Ascending aorta (tissue), 2 donors: ENCODE measurements around the gene MED27. TPM values are rescaled to one million over a fixed set of nuclear protein-coding genes. Genes with fewer than 3 reads are reported as not detected.

Experiments used
- DNase-seq, 2 donors: peaks; one replicate each; pipeline ENCODE4 v3.0.0-alpha.2; 2019; ENCODE audit warnings: low spot score in 2 of 2
- H3K27ac ChIP-seq, 2 donors: fragments of 200-600 bp; sonication (generic); one replicate each; pipeline ENCODE4 v1.5.1; 2016 to 2017; ENCODE audit warnings: mild to moderate bottlenecking in 1 of 2
- H3K27me3 ChIP-seq: fragments of 200-600 bp; sonication (generic); one replicate; pipeline ENCODE4 v1.5.1; 2017
- H3K36me3 ChIP-seq, 2 donors: fragments of 200-600 bp; sonication (generic); one replicate each; pipeline ENCODE4 v1.5.1; 2016
- H3K4me1 ChIP-seq, 2 donors: fragments of 200-600 bp; sonication (generic); one replicate each; pipeline ENCODE4 v1.5.1; 2016 to 2017; ENCODE audit warnings: mild to moderate bottlenecking in 1 of 2
- H3K4me3 ChIP-seq, 2 donors: fragments of 200-600 bp; sonication (generic); one replicate each; pipeline ENCODE4 v1.5.1; 2016 to 2017; ENCODE audit warnings: mild to moderate bottlenecking in 1 of 2
- H3K9me3 ChIP-seq, 2 donors: fragments of 200-600 bp; sonication (generic); one replicate each; pipeline ENCODE4 v1.5.1; 2016
- intact Hi-C: fragments of 100-400 bp; cut with DNase I; formaldehyde crosslinking; loops from one replicate; pipeline ENCODE4 v1.15.1; 2023
- total RNA-seq: library from RNA; depleted of rRNA; stranded (reverse); fragments of >200 nt; gene quantifications from one replicate; pipeline ENCODE4 v1.1.0, GENCODE V29; 2016
- TF ChIP-seq, protein P1 (sequence below), 3 experiments: fragments of 200-600 bp in 2 of 3; fragments of 450-650 bp in 1 of 3; sonication (generic) in 2 of 3; IDR thresholded peaks; one replicate each; pipeline ENCODE4 v1.5.1; 2016 to 2019; ENCODE audit warnings: antibody characterized with exemption in 3 of 3, mild to moderate bottlenecking in 1 of 3, moderate library complexity in 1 of 3

Gene MED27
- total RNA-seq, 1 donor from 2014 or later, result 19.4 TPM

DNA sequence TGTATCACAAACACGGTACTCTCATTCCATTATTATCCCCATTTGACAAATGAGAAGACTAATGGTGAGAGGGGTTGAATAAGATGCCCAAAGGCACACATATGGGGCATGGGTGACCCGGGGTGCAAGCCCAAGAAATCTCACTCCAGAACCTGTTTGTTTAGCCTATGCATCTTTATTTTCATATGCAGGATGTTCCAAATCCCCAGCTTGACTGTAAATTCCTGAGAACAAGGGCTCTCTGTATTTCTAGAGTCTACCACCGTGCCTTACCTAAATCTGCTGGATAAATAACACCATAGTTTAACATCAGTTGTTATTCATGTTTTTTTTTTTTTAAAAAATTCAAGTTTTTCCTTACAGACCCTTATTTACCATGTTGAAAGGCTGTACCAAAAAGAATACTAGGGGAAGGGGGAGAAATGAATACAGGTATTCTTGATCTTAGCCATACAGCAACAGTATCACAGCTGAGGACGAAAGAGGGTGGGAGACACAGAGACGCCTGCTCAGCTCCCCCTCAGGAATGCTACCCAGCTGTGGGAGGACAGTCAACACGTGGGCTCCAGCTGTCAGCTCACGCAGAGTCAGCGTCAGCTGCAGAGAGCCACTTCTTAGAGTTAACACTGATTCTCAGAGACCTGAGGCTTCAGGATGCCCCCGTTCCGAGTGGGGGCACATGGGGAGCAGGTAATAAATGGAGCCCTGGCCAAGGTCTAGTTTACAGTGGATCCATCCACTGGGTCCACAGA, 86.6 kb downstream of the MED27 start:
- Histone ChIP-seq H3K36me3 (peaks cover 0 to 5% of the 10 kb centered on the region in 2 donors), H3K27ac (no peak overlapping the region), H3K27me3 (no peaks in the 10 kb centered on the region), H3K9me3 (no peaks in the 10 kb centered on the region), H3K4me3 (no peak overlapping the region), H3K4me1 (peaks cover 0 to 3% of the 10 kb centered on the region in 2 donors)
- TF ChIP-seq, protein P1, sequence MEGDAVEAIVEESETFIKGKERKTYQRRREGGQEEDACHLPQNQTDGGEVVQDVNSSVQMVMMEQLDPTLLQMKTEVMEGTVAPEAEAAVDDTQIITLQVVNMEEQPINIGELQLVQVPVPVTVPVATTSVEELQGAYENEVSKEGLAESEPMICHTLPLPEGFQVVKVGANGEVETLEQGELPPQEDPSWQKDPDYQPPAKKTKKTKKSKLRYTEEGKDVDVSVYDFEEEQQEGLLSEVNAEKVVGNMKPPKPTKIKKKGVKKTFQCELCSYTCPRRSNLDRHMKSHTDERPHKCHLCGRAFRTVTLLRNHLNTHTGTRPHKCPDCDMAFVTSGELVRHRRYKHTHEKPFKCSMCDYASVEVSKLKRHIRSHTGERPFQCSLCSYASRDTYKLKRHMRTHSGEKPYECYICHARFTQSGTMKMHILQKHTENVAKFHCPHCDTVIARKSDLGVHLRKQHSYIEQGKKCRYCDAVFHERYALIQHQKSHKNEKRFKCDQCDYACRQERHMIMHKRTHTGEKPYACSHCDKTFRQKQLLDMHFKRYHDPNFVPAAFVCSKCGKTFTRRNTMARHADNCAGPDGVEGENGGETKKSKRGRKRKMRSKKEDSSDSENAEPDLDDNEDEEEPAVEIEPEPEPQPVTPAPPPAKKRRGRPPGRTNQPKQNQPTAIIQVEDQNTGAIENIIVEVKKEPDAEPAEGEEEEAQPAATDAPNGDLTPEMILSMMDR (IDR thresholded peaks at IDR 0.05), result no peak
- no peak for DNase-seq
- intact Hi-C loops, result no loop called here

DNA sequence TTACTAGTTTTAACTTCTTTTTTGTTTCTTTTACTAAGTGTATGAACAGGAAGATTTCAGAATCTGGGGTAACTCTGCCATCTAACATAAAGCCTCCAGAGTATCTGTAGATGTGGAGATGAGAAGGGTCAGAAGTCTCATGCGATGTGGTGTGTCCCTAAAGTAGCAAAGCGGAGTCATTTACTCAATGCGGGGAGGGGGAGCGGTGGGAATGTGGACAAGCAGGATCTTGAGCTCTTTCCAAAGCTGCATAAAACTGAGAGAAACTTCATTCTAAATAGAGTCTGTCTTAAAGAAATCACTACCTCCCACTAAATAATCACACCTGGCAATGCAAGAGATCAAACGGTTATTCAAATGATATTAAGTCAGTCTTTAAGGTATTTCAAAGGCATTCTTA, 92.4 kb downstream of the MED27 start:
- no peak for DNase-seq
- TF ChIP-seq, protein P1 (IDR thresholded peaks at IDR 0.05), result no peak
- Histone ChIP-seq H3K9me3 (no peaks in the 10 kb centered on the region), H3K36me3 (no peaks in the 10 kb centered on the region), H3K27ac (no peak overlapping the region), H3K4me1 (no peaks in the 10 kb centered on the region), H3K27me3 (no peaks in the 10 kb centered on the region), H3K4me3 (no peak overlapping the region)
- intact Hi-C loops, result no loop called here

DNA sequence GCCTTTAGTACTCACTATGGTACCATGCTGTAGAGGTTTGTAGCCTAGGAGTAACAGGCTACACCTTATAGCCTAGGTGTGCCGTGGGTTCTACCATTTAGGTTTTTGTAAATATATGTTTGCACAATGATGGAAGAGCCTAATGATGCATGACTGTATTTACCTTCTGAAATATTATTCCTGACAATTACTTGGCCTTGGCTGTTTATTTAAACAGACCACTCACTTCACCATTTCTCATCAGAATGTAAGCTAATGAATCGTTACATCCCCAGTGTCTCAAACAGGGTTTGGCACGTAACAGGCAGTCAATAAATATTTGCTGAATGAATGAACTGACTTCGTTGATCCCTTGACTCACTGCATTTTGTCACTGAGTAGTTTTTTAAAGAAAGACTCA, 93.1 kb downstream of the MED27 start:
- Histone ChIP-seq H3K4me3 (no peak overlapping the region), H3K9me3 (no peaks in the 10 kb centered on the region), H3K27ac (no peak overlapping the region), H3K4me1 (no peaks in the 10 kb centered on the region), H3K27me3 (no peaks in the 10 kb centered on the region), H3K36me3 (no peaks in the 10 kb centered on the region)
- intact Hi-C loops, result no loop called here
- no peak for DNase-seq
- TF ChIP-seq, protein P1 (IDR thresholded peaks at IDR 0.05), result no peak

DNA sequence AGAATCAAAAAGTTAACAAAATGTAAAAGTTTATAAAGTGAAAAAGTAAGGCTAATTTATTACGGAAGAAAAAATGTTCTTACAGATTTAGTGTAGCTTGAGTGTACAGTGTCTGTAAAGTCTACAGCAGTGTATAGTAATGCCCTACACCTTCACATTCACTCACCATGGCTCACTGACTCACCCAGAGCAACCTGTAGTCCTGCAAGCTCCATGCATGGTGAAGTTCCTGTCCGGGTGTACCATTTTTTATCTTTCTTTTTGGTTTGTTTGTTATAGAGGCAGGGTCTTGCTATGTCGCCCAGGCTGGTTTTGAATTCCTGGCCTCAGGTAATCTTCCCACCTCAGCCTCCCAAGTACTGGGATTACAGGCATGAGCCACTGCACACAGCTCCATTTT, 93.6 kb downstream of the MED27 start:
- intact Hi-C loops, result no loop called here
- Histone ChIP-seq H3K9me3 (no peaks in the 10 kb centered on the region), H3K27me3 (no peaks in the 10 kb centered on the region), H3K4me3 (no peak overlapping the region), H3K4me1 (peaks cover 0 to 4% of the 10 kb centered on the region in 2 donors), H3K27ac (no peak overlapping the region), H3K36me3 (no peaks in the 10 kb centered on the region)
- TF ChIP-seq, protein P1 (IDR thresholded peaks at IDR 0.05), result no peak
- DNase-seq, result no peak

DNA sequence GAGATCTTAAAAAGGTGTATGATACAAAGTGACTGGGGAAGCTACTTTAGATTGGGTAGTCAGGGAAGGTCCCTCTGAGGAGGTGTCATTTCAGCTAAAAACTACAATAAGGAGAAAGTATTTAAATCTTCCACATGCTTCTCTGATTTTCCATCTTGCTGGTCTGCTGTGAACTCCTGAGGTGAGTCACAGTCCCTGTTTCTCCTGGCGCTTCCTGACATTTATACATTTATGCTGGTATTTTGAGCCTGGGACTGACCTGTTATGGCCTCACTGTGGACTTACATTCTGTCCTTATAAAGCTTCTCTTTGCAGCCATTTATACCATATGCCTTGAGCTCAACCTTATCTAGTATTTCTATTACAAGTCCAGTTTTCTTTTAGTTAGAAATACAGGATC, 95.1 kb downstream of the MED27 start:
- DNase-seq, result no peak
- H3K27me3 ChIP-seq, result no peaks in the 10 kb centered on the region
- no peaks in the 10 kb centered on the region for H3K36me3 ChIP-seq
- H3K4me3 ChIP-seq, result no peak overlapping the region
- peaks cover 0 to 4% of the 10 kb centered on the region in 2 donors for H3K4me1 ChIP-seq
- TF ChIP-seq, protein P1 (IDR thresholded peaks at IDR 0.05), result no peak
- H3K9me3 ChIP-seq, result no peaks in the 10 kb centered on the region
- no peak overlapping the region for H3K27ac ChIP-seq
- intact Hi-C loops, result no loop called here
